ENCODE measurements around the gene CPNE4.

Gene CPNE4

GRCh38 chr3:131553495-131554247, 481.1 kb downstream of the CPNE4 start:
- TF ChIP-seq, protein P1, sequence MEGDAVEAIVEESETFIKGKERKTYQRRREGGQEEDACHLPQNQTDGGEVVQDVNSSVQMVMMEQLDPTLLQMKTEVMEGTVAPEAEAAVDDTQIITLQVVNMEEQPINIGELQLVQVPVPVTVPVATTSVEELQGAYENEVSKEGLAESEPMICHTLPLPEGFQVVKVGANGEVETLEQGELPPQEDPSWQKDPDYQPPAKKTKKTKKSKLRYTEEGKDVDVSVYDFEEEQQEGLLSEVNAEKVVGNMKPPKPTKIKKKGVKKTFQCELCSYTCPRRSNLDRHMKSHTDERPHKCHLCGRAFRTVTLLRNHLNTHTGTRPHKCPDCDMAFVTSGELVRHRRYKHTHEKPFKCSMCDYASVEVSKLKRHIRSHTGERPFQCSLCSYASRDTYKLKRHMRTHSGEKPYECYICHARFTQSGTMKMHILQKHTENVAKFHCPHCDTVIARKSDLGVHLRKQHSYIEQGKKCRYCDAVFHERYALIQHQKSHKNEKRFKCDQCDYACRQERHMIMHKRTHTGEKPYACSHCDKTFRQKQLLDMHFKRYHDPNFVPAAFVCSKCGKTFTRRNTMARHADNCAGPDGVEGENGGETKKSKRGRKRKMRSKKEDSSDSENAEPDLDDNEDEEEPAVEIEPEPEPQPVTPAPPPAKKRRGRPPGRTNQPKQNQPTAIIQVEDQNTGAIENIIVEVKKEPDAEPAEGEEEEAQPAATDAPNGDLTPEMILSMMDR (IDR thresholded peaks at IDR 0.05), result no peak
- no peaks in the 10 kb centered on the region for H3K36me3 Mint-ChIP-seq (ENCODE audit: low read depth)
- H3K4me3 Mint-ChIP-seq, result no peak overlapping the region
- H3K9me3 Mint-ChIP-seq, result no peaks in the 10 kb centered on the region
- peaks cover 13% of the 10 kb centered on the region for H3K27me3 Mint-ChIP-seq (ENCODE audit: low read depth, poor library complexity)
- no peak overlapping the region for H3K27ac Mint-ChIP-seq
- no peak for DNase-seq
- no peaks in the 10 kb centered on the region for H3K4me1 Mint-ChIP-seq

DNA sequence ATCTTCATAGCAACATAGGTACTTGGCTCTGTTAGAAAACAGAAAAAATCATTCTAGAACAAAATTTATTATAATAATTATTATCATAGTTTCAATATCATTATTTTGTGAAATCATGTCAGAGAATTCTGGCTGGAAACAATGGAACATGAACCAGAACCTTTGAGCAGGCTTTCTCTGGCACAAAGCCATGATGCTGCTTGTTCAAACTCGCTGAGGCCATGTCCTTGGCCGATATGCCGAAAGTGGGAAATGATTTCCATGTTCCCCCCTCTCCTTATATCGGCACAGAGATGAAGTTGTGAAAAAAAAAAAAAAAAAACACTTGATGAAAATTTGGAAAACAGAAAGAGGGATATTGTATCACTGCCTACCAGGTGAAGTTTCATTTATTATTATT, 483.1 kb downstream of the CPNE4 start:
- Mint-ChIP-seq H3K9me3 (no peaks in the 10 kb centered on the region), H3K4me1 (no peaks in the 10 kb centered on the region), H3K27me3 (ENCODE audit: low read depth, poor library complexity) (peaks cover 4% of the 10 kb centered on the region), H3K4me3 (no peak overlapping the region), H3K27ac (no peak overlapping the region), H3K36me3 (ENCODE audit: low read depth) (no peaks in the 10 kb centered on the region)
- TF ChIP-seq, protein P1 (IDR thresholded peaks at IDR 0.05), result no peak
- no peak for DNase-seq

DNA sequence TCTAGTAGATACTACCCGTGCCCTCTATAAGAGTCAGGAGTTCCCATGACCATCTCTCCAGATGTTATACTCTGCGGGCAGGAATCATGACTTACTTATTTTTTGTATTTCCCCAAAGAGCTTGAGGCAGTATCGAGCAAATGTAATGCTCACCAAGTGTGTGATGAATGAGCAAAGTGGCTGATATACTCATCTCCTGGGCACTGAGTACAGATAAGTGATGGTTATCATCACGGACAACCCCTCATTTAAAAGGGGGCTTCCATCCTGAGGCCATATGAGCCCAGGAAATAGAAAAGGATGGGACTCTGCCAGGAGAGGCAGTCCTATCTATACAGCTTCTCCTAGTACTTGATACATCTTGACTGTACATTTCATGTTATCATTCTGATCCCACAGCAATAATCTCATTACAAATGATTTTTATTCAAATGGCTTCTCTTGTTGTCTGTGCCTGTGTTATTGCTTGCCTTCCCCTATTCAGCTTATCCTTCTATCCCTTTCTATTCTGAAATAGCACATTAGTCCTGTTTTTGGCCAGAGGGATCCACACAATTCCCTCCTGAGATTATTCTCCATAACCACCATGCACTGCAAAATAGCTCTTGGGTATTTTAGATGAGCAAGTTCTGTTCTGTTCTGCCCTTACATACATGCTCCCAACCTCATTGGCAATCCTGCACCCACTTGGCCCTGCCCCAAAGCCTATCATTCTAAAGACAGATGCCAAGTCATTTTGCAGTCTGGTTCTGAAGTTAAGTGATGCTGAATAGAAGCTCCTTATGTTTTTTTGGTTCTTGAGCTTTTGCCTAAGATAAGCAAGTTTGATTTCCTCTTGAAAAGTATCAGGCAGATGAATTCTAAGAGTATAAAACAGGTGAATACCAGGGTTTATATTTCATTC, 484.0 kb downstream of the CPNE4 start:
- no peak for DNase-seq
- Mint-ChIP-seq H3K36me3 (ENCODE audit: low read depth) (no peaks in the 10 kb centered on the region), H3K9me3 (no peaks in the 10 kb centered on the region), H3K27ac (no peak overlapping the region), H3K4me3 (no peak overlapping the region), H3K27me3 (ENCODE audit: low read depth, poor library complexity) (no peaks in the 10 kb centered on the region), H3K4me1 (no peaks in the 10 kb centered on the region)
- TF ChIP-seq, protein P1 (IDR thresholded peaks at IDR 0.05), result no peak

DNA sequence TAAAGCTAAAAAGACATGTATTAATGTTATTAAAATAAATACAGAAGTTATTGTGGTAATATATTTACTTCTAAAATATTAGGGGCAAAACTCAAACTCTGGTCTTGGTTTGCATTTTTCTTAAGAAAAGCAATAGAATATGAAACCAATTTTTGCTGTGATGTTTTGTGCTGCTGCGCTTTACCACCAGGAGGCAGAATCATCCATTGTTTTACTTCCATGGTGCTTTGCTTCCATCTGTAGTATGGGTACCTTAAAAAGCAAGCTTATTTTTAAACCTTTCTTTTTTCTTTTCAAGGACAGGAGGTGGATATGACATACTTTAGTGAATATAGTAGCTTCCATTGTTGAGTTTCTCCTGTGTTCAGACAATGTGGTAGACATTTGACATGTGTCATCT, 485.5 kb downstream of the CPNE4 start:
- DNase-seq, result no peak
- Mint-ChIP-seq H3K27me3 (ENCODE audit: low read depth, poor library complexity) (no peaks in the 10 kb centered on the region), H3K36me3 (ENCODE audit: low read depth) (no peaks in the 10 kb centered on the region), H3K27ac (no peak overlapping the region), H3K4me1 (no peaks in the 10 kb centered on the region), H3K9me3 (no peaks in the 10 kb centered on the region), H3K4me3 (no peak overlapping the region)
- TF ChIP-seq, protein P1 (IDR thresholded peaks at IDR 0.05), result peak; percentile 35

DNA sequence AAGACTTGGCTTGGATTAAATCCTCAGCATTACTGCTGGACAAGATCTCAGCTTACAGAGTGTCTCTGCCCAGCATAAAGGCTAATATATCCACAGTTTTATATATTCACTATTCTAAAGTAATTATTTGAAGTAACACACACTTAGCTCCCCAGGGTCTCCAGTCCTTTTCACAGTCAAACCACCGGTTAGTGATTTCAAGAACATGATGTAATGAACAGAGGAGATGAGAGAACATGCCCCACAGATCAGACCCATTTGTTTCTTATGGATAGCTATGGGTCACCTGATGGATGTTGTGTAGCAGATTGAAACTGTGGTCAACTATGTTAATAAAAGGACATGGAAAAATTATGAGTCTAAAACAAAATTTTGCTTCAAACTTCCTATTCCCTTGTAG, 487.2 kb downstream of the CPNE4 start:
- DNase-seq, result no peak
- H3K36me3 Mint-ChIP-seq (ENCODE audit: low read depth), result no peaks in the 10 kb centered on the region
- no peaks in the 10 kb centered on the region for H3K4me1 Mint-ChIP-seq
- no peaks in the 10 kb centered on the region for H3K9me3 Mint-ChIP-seq
- H3K4me3 Mint-ChIP-seq, result no peak overlapping the region
- TF ChIP-seq, protein P1 (IDR thresholded peaks at IDR 0.05), result no peak
- H3K27me3 Mint-ChIP-seq (ENCODE audit: low read depth, poor library complexity), result no peaks in the 10 kb centered on the region
- H3K27ac Mint-ChIP-seq, result no peak overlapping the region
